Germinal center (tissue), 1 donor: Measurements from ENCODE around the gene IL12RB2.

Experiments used
- DNase-seq: peaks from one replicate; pipeline ENCODE4 v3.0.0; 2012; ENCODE audit warnings: mixed read lengths, low spot score

The IL12RB2 gene

DNA sequence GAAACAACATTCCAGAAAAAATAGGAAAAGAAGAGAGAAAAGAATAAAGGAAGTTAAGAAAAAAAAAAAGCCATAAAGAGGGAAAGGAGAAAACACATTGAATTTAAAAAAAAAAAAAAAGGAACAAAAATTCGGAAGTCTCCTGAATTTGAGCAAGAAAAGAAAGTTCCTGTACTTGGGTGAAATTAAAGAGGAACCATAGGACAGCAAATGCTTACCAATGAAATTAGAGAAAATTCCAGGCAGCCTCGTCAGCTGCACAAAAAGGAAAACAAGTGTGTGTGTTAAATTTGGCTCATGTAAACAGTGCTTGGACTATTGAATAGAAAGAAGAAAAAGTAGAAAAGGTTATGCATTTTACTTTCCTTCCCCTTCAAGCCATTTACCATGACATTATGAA, 4.9 kb downstream of the IL12RB2 start:
- no peak for DNase-seq

GRCh38 chr1:67313934-67314671, 6.4 kb downstream of the IL12RB2 start:
- no peak for DNase-seq

GRCh38 chr1:67314696-67315095, 7.0 kb downstream of the IL12RB2 start:
- no peak for DNase-seq

DNA sequence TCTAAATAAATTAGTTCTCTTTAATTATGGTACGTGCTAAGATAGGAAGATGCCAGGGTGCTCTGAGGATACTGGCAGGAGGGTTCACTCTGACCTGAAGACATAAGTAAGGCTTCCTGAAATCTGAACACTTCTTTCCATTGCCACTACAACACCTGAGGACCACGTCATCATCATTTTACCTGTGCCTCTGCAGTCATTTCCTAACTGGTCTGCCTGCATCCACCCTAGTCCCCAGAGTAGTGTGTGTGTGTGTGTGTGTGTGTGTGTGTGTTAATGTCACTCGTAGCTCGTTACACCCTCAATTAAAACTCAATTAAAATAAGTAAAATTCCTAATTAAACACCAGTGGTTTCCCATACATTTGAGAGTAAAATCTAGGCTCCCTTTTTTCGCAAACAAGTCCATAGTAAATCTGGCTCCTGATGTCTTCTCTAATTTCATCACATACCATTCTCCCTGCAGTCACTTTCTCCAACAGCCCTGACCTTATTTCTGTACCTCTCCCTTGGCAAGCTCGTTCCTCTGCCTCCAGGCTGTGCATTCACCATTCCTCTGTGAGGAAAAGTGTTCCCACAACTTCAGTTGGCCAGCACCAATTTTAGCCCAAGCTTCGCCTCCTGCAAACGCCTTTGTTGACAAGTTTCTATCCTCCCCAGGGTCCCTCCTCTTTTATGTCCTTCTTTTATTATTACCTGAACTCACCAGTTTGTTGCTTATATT, 8.7 kb downstream of the IL12RB2 start:
- DNase-seq: no peak

DNA sequence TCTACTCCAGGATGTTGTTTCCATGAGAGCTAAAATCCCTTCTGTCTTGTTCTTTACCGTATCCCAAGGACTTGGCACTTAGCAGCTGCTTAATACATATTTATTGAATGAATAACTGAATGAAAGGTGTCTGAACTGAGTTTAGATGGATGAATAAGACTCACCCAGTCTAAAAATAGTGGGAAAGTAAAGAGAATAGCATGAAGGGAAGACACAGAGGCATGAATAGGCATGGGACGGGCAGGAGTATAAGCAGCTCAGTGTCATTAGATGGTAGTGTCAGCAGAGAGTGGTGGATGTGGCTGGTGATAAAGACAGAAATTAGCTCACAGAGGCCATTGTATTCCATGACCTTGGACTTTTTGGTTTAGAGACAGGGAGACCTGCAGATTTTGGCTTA, 9.2 kb downstream of the IL12RB2 start:
- DNase-seq: no peak

DNA sequence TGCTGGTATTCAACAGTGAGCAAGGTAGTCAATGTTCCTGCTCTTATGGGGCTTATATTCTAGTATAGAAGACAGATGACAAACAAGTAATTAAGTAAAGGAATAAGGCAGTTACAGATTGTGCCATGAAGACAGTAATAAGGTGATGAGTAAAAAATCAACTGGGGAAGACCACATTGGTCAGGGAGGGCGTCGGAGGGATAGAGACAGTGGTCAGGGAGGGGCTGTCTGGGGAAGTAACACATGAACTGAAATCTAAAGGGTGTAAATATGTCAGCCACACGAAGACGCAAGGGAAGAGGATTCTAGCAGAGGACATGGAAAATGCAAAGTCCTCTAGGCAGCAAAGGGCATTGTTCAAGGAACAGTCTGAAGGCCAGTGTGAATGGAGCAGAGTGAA, 10.1 kb downstream of the IL12RB2 start:
- no peak for DNase-seq

- no peak for DNase-seq
Observed at GRCh38 chr1:67322442-67322841, 14.8 kb downstream of the IL12RB2 start.

- no peak for DNase-seq
Observed at GRCh38 chr1:67323087-67323486, 15.4 kb downstream of the IL12RB2 start.

DNA sequence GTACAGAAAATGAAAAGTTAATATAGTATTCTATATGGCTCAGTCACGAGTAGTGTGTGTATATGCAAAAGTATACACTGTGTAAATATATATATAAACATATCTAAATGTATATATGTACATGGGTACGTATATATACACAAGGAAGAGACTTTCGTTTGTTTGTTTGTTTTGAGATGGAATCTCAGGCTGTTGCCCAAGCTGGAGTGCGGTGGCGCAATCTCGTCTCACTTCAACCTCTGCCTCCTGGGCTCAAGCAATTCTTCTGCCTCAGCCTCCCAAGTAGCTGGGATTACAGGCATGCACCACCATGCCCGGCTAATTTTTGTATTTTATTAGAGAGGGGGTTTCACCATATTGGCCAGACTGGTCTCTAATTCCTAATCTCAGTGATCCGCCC, 16.4 kb downstream of the IL12RB2 start:
- DNase-seq: no peak

GRCh38 chr1:67327864-67328466, 20.3 kb downstream of the IL12RB2 start:
- no peak for DNase-seq

GRCh38 chr1:67332653-67333529, 25.2 kb downstream of the IL12RB2 start:
- no peak for DNase-seq

- no peak for DNase-seq
Observed at GRCh38 chr1:67333603-67334002, 25.9 kb downstream of the IL12RB2 start.

GRCh38 chr1:67335411-67335810, 27.7 kb downstream of the IL12RB2 start:
- DNase-seq: no peak

DNA sequence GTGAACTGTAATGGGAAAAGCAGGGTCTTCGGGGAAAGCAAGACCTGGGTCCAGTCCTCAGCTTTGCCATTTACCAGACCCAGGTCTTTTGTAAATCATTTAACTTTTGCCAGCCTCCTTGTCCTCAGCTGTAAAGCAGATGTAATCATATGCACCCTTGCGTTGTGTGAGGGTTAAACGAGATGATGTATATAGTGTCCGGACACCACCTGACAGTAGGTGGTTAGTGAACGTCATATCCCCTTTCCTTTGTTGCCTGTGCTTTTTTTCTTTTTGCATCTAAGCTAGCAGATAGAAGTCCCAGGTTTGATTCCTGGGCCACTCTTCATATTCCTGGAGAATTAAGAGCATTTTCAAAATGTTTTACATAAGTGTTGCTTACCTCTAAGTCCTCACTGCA, 28.5 kb downstream of the IL12RB2 start:
- DNase-seq: no peak

- DNase-seq: no peak
Observed at GRCh38 chr1:67336783-67337182, 29.1 kb downstream of the IL12RB2 start.

- peak; percentile 58 for DNase-seq
Observed at GRCh38 chr1:67338642-67339041, 31.0 kb downstream of the IL12RB2 start.

GRCh38 chr1:67339623-67340343, 32.1 kb downstream of the IL12RB2 start:
- DNase-seq: no peak

DNA sequence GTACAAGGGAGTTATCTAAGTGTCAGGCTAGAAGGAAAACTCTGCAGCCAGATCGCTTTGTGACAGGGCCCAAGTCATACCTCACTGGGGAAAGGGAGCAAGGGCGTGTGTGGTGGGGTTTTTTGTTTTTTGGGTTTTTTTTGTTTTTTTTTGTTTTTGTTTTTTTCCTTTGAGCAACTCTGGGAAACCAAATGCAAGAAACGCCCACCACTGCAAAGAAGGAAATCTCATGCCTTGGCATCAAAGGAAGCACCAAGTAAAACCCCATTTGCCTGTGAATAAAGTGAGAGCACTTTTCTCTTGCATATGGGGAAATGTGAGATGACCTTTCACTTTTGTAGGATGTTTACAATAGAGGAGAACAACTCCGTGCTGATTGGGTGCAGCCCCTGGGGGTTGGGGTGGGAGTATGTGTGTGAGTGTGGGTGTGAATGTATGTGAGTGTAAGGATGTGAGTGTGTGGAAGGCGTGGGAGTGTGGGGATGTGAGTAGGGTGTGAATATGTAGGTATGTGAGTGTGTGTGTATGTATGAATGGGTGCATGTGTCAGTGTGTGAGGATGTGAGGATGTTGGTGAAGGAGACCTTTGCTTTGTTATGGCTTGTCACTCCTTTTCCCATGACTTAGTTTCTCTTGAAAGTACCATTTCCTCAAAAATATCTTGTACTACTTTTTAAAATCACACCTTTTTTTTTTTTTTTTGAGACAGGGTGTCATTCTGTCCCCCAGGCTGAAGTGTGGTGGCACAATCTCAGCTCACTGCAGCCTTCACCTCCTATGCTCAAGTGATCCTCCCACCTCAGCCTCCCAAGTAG, 34.6 kb downstream of the IL12RB2 start:
- no peak for DNase-seq

DNA sequence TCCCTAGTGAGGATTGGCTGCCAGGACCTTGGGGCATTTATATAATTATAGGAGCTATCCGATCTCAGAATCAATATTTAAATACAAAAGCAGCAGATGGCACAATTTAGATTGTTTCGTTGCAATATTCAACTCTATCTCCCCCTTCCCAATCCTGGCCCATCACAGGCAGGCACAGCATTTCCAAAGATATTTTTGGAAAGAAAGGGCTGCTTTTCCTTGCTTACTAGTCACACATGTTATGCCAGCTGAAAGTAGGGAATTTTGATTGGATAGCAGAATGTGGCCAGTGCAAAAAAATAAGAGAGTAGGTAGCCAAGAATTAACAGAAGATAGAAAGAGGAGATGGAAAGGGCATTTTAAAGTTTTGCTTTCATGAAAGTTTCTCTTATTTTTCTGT, 37.9 kb downstream of the IL12RB2 start:
- no peak for DNase-seq

DNA sequence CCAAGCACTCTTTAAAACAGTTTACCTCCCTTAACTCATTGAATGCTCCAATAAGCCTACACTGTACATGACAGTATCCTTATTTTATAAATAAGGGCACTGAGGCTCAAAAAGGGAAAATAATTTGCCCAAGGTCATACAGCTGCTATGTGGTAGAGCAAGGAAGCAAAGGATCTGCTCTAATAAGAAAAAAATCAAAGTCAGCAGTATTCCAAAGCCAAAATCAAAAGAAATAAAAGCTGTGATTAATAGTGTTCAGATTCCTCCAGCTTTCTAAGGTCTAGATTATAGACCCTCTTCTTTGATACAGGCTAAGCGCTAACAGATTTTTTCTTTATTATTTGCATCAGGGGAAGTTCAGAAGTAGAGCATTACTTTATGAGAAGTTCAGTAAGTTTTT, 39.3 kb downstream of the IL12RB2 start:
- DNase-seq: no peak
